Measurements from ENCODE around the gene AVPR2. TPM values are rescaled to one million over a fixed set of nuclear protein-coding genes. Genes with fewer than 3 reads are reported as not detected.

The AVPR2 gene
- total and polyA plus RNA-seq, 2 donors (not counting 1 experiment from before 2014, with no cell fraction given): 0.12 TPM; not detected in 1

GRCh38 chrX:153906126-153906917 lies 1.8 kb downstream of the AVPR2 start:
- DNase-seq (no peak), ATAC-seq (ENCODE audit: low read depth) (no peak)
- POLR2A ChIA-PET: no interaction called here
- Histone ChIP-seq H3K79me2 (ENCODE audit: control insufficient read depth, insufficient read depth, low read length) (no peaks in the 10 kb centered on the region), H3K27me3 (replicated peaks in 1 of 4; ENCODE audit: control extremely low read depth in 1 of 4, control insufficient read depth in 3 of 4, insufficient read depth in 4 of 4, low read length in 3 of 4) (no peaks in the 10 kb centered on the region), H3K4me2 (replicated peaks; ENCODE audit: low read depth, low read length, poor library complexity, severe bottlenecking) (no peak overlapping the region), H3K9me3 (ENCODE audit: control extremely low read depth in 1 of 3, control insufficient read depth in 2 of 3, insufficient read depth in 1 of 3, low read length in 2 of 3) (no peaks in the 10 kb centered on the region), H2AFZ (ENCODE audit: insufficient read depth, low read depth, low read length, poor library complexity, severe bottlenecking) (no peak overlapping the region), H3K36me3 (replicated peaks in 1 of 2; ENCODE audit: control extremely low read depth in 1 of 2, control insufficient read depth in 1 of 2, extremely low read depth in 1 of 2, insufficient read depth in 2 of 2, low read length in 1 of 2) (peaks cover 0 to 20% of the 10 kb centered on the region in 2 experiments), H4K20me1 (ENCODE audit: control insufficient read depth, insufficient read depth, low read length, poor library complexity, severe bottlenecking) (peaks cover 17% of the 10 kb centered on the region), H3K4me1 (ENCODE audit: control insufficient read depth in 2 of 2, insufficient read depth in 2 of 2, low read length in 2 of 2) (peaks cover 37% of the 10 kb centered on the region in 2 donors), H3K4me3 (ENCODE audit: control extremely low read depth in 1 of 5, extremely low read depth in 1 of 5, insufficient read depth in 1 of 5, low read depth in 2 of 5, low read length in 4 of 5) (no peak overlapping the region), H3K9ac (ENCODE audit: low read length) (no peak overlapping the region), H3K27ac (ENCODE audit: low read length in 2 of 2) (no peak overlapping the region)
- 83% methylated on average over 13 of the region's 27 CpGs for WGBS (ENCODE audit: insufficient coverage)
- TF ChIP-seq EZH2 (IDR thresholded peaks at IDR 0.05; ENCODE audit: borderline replicate concordance, insufficient read depth, low read depth, low read length, poor library complexity, severe bottlenecking): no peak
- TF ChIP-seq, protein P1, sequence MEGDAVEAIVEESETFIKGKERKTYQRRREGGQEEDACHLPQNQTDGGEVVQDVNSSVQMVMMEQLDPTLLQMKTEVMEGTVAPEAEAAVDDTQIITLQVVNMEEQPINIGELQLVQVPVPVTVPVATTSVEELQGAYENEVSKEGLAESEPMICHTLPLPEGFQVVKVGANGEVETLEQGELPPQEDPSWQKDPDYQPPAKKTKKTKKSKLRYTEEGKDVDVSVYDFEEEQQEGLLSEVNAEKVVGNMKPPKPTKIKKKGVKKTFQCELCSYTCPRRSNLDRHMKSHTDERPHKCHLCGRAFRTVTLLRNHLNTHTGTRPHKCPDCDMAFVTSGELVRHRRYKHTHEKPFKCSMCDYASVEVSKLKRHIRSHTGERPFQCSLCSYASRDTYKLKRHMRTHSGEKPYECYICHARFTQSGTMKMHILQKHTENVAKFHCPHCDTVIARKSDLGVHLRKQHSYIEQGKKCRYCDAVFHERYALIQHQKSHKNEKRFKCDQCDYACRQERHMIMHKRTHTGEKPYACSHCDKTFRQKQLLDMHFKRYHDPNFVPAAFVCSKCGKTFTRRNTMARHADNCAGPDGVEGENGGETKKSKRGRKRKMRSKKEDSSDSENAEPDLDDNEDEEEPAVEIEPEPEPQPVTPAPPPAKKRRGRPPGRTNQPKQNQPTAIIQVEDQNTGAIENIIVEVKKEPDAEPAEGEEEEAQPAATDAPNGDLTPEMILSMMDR (IDR thresholded peaks at IDR 0.05): no peak
- CTCF ChIA-PET: interaction anchor here (0.8 kb wide), 1 partner anchor 17 kb away, joined by 3 read pairs; no protein-coding TSS in a partner anchor
- Mint-ChIP-seq H3K4me3 (no peak overlapping the region), H3K4me1 (peaks cover 35% of the 10 kb centered on the region), H3K9me3 (ENCODE audit: insufficient read depth) (no peaks in the 10 kb centered on the region), H3K27ac (peak overlapping the region; percentile 68), H3K27me3 (no peaks in the 10 kb centered on the region)
- intact Hi-C loops (cut with micrococcal nuclease): no loop called here

GRCh38 chrX:153907456-153907855 lies 3.0 kb downstream of the AVPR2 start:
- ChIA-PET POLR2A (no interaction called here), CTCF (interaction anchor here (0.8 kb wide), 1 partner anchor 16 kb away, joined by 3 read pairs; no protein-coding TSS in a partner anchor)
- TF ChIP-seq EZH2 (IDR thresholded peaks at IDR 0.05; ENCODE audit: borderline replicate concordance, insufficient read depth, low read depth, low read length, poor library complexity, severe bottlenecking): no peak
- TF ChIP-seq, protein P1 (IDR thresholded peaks at IDR 0.05): no peak
- Mint-ChIP-seq H3K27me3 (no peaks in the 10 kb centered on the region), H3K9me3 (ENCODE audit: insufficient read depth) (no peaks in the 10 kb centered on the region), H3K4me3 (no peak overlapping the region), H3K27ac (no peak overlapping the region), H3K4me1 (peaks cover 26% of the 10 kb centered on the region)
- Histone ChIP-seq H3K4me2 (replicated peaks; ENCODE audit: low read depth, low read length, poor library complexity, severe bottlenecking) (no peak overlapping the region), H2AFZ (ENCODE audit: insufficient read depth, low read depth, low read length, poor library complexity, severe bottlenecking) (no peak overlapping the region), H3K4me3 (ENCODE audit: control extremely low read depth in 1 of 5, extremely low read depth in 1 of 5, insufficient read depth in 1 of 5, low read depth in 2 of 5, low read length in 4 of 5) (no peak overlapping the region), H3K9ac (ENCODE audit: low read length) (no peak overlapping the region), H3K9me3 (ENCODE audit: control extremely low read depth in 1 of 3, control insufficient read depth in 2 of 3, insufficient read depth in 1 of 3, low read length in 2 of 3) (no peaks in the 10 kb centered on the region), H3K27me3 (replicated peaks in 1 of 4; ENCODE audit: control extremely low read depth in 1 of 4, control insufficient read depth in 3 of 4, insufficient read depth in 4 of 4, low read length in 3 of 4) (no peaks in the 10 kb centered on the region), H4K20me1 (ENCODE audit: control insufficient read depth, insufficient read depth, low read length, poor library complexity, severe bottlenecking) (peaks cover 21% of the 10 kb centered on the region), H3K27ac (ENCODE audit: low read length in 2 of 2) (no peak overlapping the region), H3K36me3 (replicated peaks in 1 of 2; ENCODE audit: control extremely low read depth in 1 of 2, control insufficient read depth in 1 of 2, extremely low read depth in 1 of 2, insufficient read depth in 2 of 2, low read length in 1 of 2) (peaks cover 0 to 26% of the 10 kb centered on the region in 2 experiments), H3K79me2 (ENCODE audit: control insufficient read depth, insufficient read depth, low read length) (no peaks in the 10 kb centered on the region), H3K4me1 (ENCODE audit: control insufficient read depth in 2 of 2, insufficient read depth in 2 of 2, low read length in 2 of 2) (peaks cover 26% of the 10 kb centered on the region in 2 donors)
- ATAC-seq (ENCODE audit: low read depth): no peak
- intact Hi-C loops (cut with micrococcal nuclease): no loop called here
- WGBS (ENCODE audit: insufficient coverage): no CpG with 5 or more reads among the region's 12 CpGs
- DNase-seq: no peak
